Measurements from ENCODE around the gene TK2.

DNA sequence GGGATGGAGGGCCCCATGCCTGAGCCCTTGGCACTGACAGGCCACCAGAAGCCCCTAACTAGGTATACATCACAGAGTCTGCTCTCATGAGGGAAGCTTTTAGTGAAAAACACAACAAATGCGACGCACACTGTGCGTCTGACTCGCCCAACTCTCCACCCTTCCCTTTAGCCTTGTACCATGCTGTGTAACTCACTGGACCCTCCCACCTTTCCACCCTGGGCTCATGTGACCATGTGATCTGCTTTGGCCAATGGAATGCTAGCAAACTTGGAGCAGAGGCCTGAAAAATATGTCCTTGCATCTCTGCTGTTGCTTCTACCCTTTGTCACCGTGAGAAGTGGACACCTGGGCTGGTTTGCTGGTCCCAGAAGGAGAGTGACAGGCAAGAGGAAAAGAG, 21.6 kb downstream of the TK2 start:
- TF ChIP-seq GATA2 (IDR thresholded peaks at IDR 0.05; ENCODE audit: low read depth, low read length), result no peak
- no peak for TF ChIP-seq GATA3 (IDR thresholded peaks at IDR 0.05; ENCODE audit: low read depth, low read length)

Data from SH-SY5Y (cell line).